Measurements from ENCODE around the gene POU2F1.

DNA sequence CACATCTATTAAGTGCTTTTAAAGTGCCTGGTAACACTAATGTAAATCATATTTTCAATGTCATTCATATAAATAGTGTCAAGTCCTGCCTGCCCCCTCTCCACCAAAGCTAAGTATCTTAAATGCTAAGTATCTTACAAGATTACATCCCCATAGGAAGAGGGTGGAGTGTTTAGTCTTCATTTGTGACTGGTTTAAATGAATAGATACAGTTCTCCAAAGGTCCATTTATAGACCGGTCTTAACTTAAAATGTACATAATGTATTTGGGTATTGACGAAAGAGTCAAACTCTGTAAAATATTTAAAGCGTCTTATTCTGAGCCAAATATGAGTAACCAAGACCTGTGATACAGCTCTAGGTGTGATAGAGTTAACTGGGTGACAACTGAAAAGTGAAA lies 60.2 kb downstream of the POU2F1 start:
- TF ChIP-seq EZH2 (IDR thresholded peaks at IDR 0.05) (no peak), POLR2AphosphoS5 (IDR thresholded peaks at IDR 0.05; ENCODE audit: borderline replicate concordance, low read depth, low read length) (no peak), FOXP2 (optimal IDR thresholded peaks at IDR 0.05; ENCODE audit: control extremely low read depth, extremely low read length, insufficient read depth) (no peak)

Data from SK-N-MC (cell line).